GM21619 (cell line): Measurements from ENCODE around the gene KAT8.
A peak's percentile ranks its signal among the peaks of the same experiment; 100 is the strongest.
"Not testable (repeated sequence)": the region's sequence is repeated elsewhere in the genome, so short reads cannot be mapped to it uniquely, and the experiment has no call there.

Experiments used
- ATAC-seq: cut with Tn5 transposase; IDR thresholded peaks from one replicate; pipeline ENCODE4 v1.9.1; 2021; ENCODE audit not compliant: unreplicated experiment

The KAT8 gene

GRCh38 chr16:31144418-31144817 is 27.0 kb downstream of the KAT8 start:
- ATAC-seq, result not testable (repeated sequence)

GRCh38 chr16:31145398-31145990 is 28.0 kb downstream of the KAT8 start:
- no peak for ATAC-seq

GRCh38 chr16:31147574-31147973 is 30.1 kb downstream of the KAT8 start:
- ATAC-seq, result no peak

GRCh38 chr16:31148281-31148728 is 30.8 kb downstream of the KAT8 start:
- ATAC-seq, result no peak

- no peak for ATAC-seq
Observed at GRCh38 chr16:31148896-31149295, 31.4 kb downstream of the KAT8 start.

GRCh38 chr16:31149332-31149731 is 31.9 kb downstream of the KAT8 start:
- ATAC-seq, result no peak

- ATAC-seq, result no peak
Observed at GRCh38 chr16:31149894-31150890, 32.7 kb downstream of the KAT8 start, which contains the start of gene PRSS36. Gene PRSS36, minus strand, starts transcription at chr16:31150066. Its CDS starts 31 bp downstream, at chr16:31150035.

GRCh38 chr16:31150976-31151375 is 33.5 kb downstream of the KAT8 start:
- not testable (repeated sequence) for ATAC-seq

DNA sequence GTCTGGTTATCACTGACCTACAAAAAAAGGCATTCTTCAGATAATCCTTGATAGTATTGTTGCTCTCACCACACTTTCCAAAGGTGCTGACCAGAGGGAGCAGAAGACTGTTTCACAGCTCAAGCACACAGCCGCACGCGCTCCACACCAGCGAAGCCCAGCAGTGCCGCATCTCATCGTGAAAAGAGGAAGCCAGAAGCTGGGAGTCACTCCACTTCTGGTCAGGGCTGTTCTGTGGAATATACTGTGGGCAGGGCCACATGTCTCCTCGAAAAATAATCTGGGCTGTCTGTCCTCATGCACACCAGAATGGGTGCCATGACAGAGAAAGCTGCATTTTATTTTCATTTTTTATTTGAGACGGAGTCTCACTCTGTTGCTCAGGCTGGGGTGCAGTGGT is 39.7 kb downstream of the KAT8 start:
- no peak for ATAC-seq

GRCh38 chr16:31167315-31167714 is 49.9 kb downstream of the KAT8 start:
- no peak for ATAC-seq

DNA sequence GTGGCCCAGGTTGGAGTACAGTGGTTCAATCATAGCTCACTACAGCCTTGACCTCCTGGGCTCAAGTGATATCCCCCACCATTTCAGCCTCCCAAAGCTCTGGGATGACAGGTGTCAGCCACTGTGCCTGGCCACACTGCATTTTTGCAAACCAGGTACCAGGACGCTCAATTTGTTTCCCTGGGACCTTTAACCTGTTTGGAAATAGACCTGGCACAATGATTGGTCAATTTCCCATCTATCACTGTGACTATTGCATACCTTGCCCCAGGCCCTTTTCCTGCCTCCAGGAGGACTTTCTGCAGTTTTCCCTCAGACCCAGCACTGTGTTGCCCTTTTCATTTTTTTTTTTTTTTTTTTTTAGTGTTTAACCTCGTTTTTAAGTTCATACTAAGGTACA is 51.4 kb downstream of the KAT8 start:
- no peak for ATAC-seq

DNA sequence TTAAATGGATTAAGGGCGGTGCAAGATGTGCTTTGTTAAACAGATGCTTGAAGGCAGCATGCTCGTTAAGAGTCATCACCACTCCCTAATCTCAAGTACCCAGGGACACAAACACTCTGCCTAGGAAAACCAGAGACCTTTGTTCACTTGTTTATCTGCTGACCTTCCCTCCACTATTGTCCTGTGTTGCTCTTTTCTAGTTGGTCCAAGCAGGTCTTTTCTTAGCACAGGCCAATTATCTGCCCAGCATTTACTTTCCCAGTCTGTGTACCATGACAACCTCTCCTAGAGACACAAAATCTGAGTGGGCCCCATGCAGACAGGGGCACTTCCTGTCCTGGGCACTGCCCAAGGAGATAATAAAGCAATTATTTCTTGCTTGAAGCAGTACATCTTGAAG is 52.6 kb downstream of the KAT8 start:
- ATAC-seq, result not testable (repeated sequence)

- no peak for ATAC-seq
Observed at GRCh38 chr16:31177136-31177535, 59.7 kb downstream of the KAT8 start.

GRCh38 chr16:31179219-31179746 is 61.8 kb downstream of the KAT8 start:
- peak; percentile 2 for ATAC-seq

GRCh38 chr16:31179747-31180459 is 62.4 kb downstream of the KAT8 start, which contains the start of gene FUS:
Gene FUS, plus strand, starts transcription at chr16:31180139. Its CDS starts 76 bp downstream, at chr16:31180215.
- ATAC-seq, result peak; percentile 37
